Osteoblast (primary cell): Measurements from ENCODE around the gene STRA6. TPM values are rescaled to one million over a fixed set of nuclear protein-coding genes. Genes with fewer than 3 reads are reported as not detected.

Experiments
- DNase-seq: peaks from one replicate; pipeline ENCODE4 v3.0.0; 2011; ENCODE audit warnings: low spot score, mixed read lengths; ENCODE audit not compliant: insufficient read length; ENCODE audit errors: missing footprints
- H2AFZ ChIP-seq: 2 replicates; pipeline ENCODE4 v1.6.0; 2011; ENCODE audit warnings: mild to moderate bottlenecking, low read length
- H3K27ac ChIP-seq: 2 replicates; pipeline ENCODE4 v1.5.1; 2011; ENCODE audit warnings: mild to moderate bottlenecking, low read depth, low read length, moderate library complexity
- H3K27me3 ChIP-seq: 2 replicates; pipeline ENCODE4 v1.6.0; 2012; ENCODE audit warnings: mild to moderate bottlenecking, control low read depth, inconsistent platforms, low read length, moderate library complexity; ENCODE audit not compliant: insufficient read depth
- H3K36me3 ChIP-seq: 2 replicates; pipeline ENCODE4 v1.5.1; 2011; ENCODE audit warnings: mild to moderate bottlenecking, low read length, control low read depth, moderate library complexity; ENCODE audit not compliant: insufficient read depth
- H3K4me1 ChIP-seq: 2 replicates; pipeline ENCODE4 v1.5.1; 2011; ENCODE audit warnings: mild to moderate bottlenecking, low read length, control low read depth, moderate library complexity; ENCODE audit not compliant: insufficient read depth
- H3K4me2 ChIP-seq: 2 replicates; pipeline ENCODE4 v1.6.0; 2011; ENCODE audit warnings: mild to moderate bottlenecking, low read length; ENCODE audit not compliant: insufficient read depth
- H3K4me3 ChIP-seq: fragments of 200-600 bp; sonication (generic); 3 replicates; pipeline ENCODE4 v1.5.1; 2012; ENCODE audit warnings: mild to moderate bottlenecking, low read length, inconsistent platforms; ENCODE audit not compliant: insufficient read depth
- H3K79me2 ChIP-seq: 2 replicates; pipeline ENCODE4 v1.6.0; 2012; ENCODE audit warnings: mild to moderate bottlenecking, low read length, control low read depth, inconsistent platforms; ENCODE audit not compliant: insufficient read depth
- H3K9me3 ChIP-seq: 2 replicates; pipeline ENCODE4 v1.5.1; 2011; ENCODE audit warnings: low read depth, low read length, control low read depth
- H4K20me1 ChIP-seq: 2 replicates; pipeline ENCODE4 v1.6.0; 2012; ENCODE audit warnings: mild to moderate bottlenecking, low read length, control low read depth; ENCODE audit not compliant: insufficient read depth
- CTCF ChIP-seq: IDR thresholded peaks from 2 replicates; pipeline ENCODE4 v1.5.1; 2011; ENCODE audit warnings: mild to moderate bottlenecking, low read depth, low read length, moderate library complexity; ENCODE audit errors: extremely low read depth
- total RNA-seq: library from RNA; depleted of rRNA; stranded (reverse); fragments of >200 nt; gene quantifications from 2 replicates; pipeline ENCODE4 v1.2.3, GENCODE V29; 2012

STRA6 gene
- total RNA-seq, 1 donor: 0.36 TPM

DNA sequence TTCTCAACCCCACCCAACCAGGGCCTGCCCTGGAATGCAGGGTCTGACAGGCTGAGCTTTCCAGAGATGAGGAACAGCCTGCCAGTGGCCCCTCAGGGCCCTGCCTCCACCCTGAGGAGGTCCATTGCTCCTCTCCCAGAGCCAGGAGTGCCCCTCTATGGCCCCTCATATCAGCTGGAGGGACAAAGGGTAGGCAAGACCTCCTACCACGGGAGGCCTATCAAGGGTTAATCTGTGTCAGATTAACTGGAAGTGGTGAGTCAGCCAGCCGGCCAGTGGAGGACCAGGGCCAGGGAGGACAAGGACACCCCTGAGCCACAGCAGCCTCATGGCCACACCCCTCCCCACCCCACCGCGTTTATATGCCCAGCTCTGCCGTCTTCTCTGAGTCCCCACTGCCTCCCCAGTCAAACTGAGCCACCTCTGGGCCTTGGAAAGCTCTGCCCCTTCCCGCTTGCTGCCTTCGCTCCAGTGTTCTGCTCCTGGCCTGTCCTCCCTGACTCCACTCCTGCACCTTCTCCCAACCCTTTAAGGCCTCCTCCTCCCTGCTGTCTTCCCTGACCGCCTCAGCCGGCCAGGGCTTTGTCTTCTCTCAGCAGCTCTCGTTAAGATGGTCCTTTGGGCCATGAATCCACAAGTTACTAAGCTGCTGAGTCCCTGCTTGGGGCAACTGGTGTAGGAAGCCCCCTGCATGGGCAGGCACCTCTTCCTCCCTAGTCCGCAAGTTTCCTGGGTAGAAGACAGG is 40.0 kb upstream of the STRA6 start:
- H3K4me2 ChIP-seq: no peak overlapping the region
- H3K9me3 ChIP-seq: no peaks in the 10 kb centered on the region
- H3K79me2 ChIP-seq: no peaks in the 10 kb centered on the region
- H3K4me3 ChIP-seq: no peak overlapping the region
- no peaks in the 10 kb centered on the region for H3K36me3 ChIP-seq
- no peak overlapping the region for H3K27ac ChIP-seq
- no peak for TF ChIP-seq CTCF
- peak; percentile 95 for DNase-seq
- H4K20me1 ChIP-seq: peaks cover 4% of the 10 kb centered on the region
- H3K4me1 ChIP-seq: peaks cover 19% of the 10 kb centered on the region
- H2AFZ ChIP-seq: no peak overlapping the region
- peaks cover 11% of the 10 kb centered on the region for H3K27me3 ChIP-seq

- no peak overlapping the region for H2AFZ ChIP-seq
- H3K9me3 ChIP-seq: no peaks in the 10 kb centered on the region
- H3K79me2 ChIP-seq: no peaks in the 10 kb centered on the region
- no peak overlapping the region for H3K27ac ChIP-seq
- peaks cover 4% of the 10 kb centered on the region for H4K20me1 ChIP-seq
- TF ChIP-seq CTCF: no peak
- H3K36me3 ChIP-seq: no peaks in the 10 kb centered on the region
- DNase-seq: peak; percentile 51
- peaks cover 19% of the 10 kb centered on the region for H3K4me1 ChIP-seq
- H3K4me2 ChIP-seq: no peak overlapping the region
- no peak overlapping the region for H3K4me3 ChIP-seq
- H3K27me3 ChIP-seq: peaks cover 4% of the 10 kb centered on the region
These were observed 38.5 kb upstream of the STRA6 start for GRCh38 chr15:74240897-74241614.

GRCh38 chr15:74240002-74240568 is 37.5 kb upstream of the STRA6 start:
- H4K20me1 ChIP-seq: peaks cover 4% of the 10 kb centered on the region
- H3K36me3 ChIP-seq: no peaks in the 10 kb centered on the region
- H3K4me2 ChIP-seq: no peak overlapping the region
- H3K27ac ChIP-seq: no peak overlapping the region
- TF ChIP-seq CTCF: peak; percentile 58
- DNase-seq: peak; percentile 98
- H3K4me1 ChIP-seq: peaks cover 19% of the 10 kb centered on the region
- H3K79me2 ChIP-seq: no peaks in the 10 kb centered on the region
- no peak overlapping the region for H2AFZ ChIP-seq
- H3K9me3 ChIP-seq: no peaks in the 10 kb centered on the region
- H3K4me3 ChIP-seq: no peak overlapping the region
- no peaks in the 10 kb centered on the region for H3K27me3 ChIP-seq

GRCh38 chr15:74239051-74239705 is 36.6 kb upstream of the STRA6 start:
- Histone ChIP-seq H3K4me3 (no peak overlapping the region), H3K27me3 (no peaks in the 10 kb centered on the region), H2AFZ (no peak overlapping the region), H3K36me3 (no peaks in the 10 kb centered on the region), H3K79me2 (no peaks in the 10 kb centered on the region), H3K4me1 (peaks cover 20% of the 10 kb centered on the region), H3K27ac (no peak overlapping the region), H3K9me3 (no peaks in the 10 kb centered on the region), H3K4me2 (no peak overlapping the region), H4K20me1 (peaks cover 4% of the 10 kb centered on the region)
- TF ChIP-seq CTCF: no peak
- DNase-seq: peak; percentile 85
